Progenitor cell of endocrine pancreas (in vitro differentiated cells): Measurements from ENCODE around the gene SIL1. TPM values are rescaled to one million over a fixed set of nuclear protein-coding genes. Genes with fewer than 3 reads are reported as not detected.

Experiments used
- DNase-seq: peaks from one replicate; pipeline ENCODE4 v3.0.0; 2021; ENCODE audit warnings: low spot score; ENCODE audit not compliant: unreplicated experiment
- H3K27ac Mint-ChIP-seq: 2 replicates; pipeline ENCODE4 v1.8.0; 2021; ENCODE audit warnings: mild to moderate bottlenecking, moderate library complexity, mixed read lengths
- H3K27me3 Mint-ChIP-seq: 2 replicates; pipeline ENCODE4 v1.8.0; 2021; ENCODE audit warnings: mixed read lengths
- H3K36me3 Mint-ChIP-seq: 2 replicates; pipeline ENCODE4 v1.8.0; 2022; ENCODE audit warnings: mixed read lengths; ENCODE audit not compliant: insufficient read depth
- H3K4me1 Mint-ChIP-seq: 2 replicates; pipeline ENCODE4 v1.8.0; 2021; ENCODE audit warnings: low read depth, mixed read lengths
- H3K4me3 Mint-ChIP-seq: 2 replicates; pipeline ENCODE4 v1.8.0; 2021; ENCODE audit warnings: low read depth, mild to moderate bottlenecking, moderate library complexity, mixed read lengths
- H3K9me3 Mint-ChIP-seq: 2 replicates; pipeline ENCODE4 v1.8.0; 2021; ENCODE audit warnings: low read depth, mixed read lengths
- total RNA-seq: library from RNA; stranded (reverse); gene quantifications from 2 replicates; pipeline ENCODE4 v1.2.1, GENCODE V29; 2021
- TF ChIP-seq, protein P1 (sequence below): fragments of 200-600 bp; sonication (generic); IDR thresholded peaks from one replicate; pipeline ENCODE4 v1.5.0; 2021; ENCODE audit warnings: antibody characterized with exemption, mild to moderate bottlenecking; ENCODE audit not compliant: unreplicated experiment

SIL1 gene
- total RNA-seq, 1 donor from 2014 or later, result 26.0 TPM

DNA sequence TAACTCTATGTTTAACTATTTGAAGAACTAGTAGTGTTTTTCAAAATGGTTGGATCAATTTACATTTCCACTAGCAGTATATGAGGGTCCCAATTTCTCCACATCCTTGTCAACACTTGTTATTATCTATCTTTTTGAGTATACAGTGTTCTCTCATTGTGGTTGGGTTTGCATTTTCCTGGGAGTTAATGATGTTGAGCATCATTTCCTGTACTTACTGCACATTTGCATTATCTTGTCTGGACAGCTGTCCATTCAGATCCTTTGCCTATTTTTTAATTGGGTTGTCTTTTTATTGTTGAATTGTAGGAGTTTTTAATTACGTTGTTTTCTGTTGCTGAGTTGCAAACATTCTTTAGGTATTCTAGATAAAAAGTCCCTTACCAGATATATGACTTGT, 219.6 kb downstream of the SIL1 start:
- Mint-ChIP-seq H3K36me3 (peaks cover 2% of the 10 kb centered on the region), H3K27me3 (no peaks in the 10 kb centered on the region), H3K4me1 (peaks cover 2% of the 10 kb centered on the region), H3K4me3 (no peak overlapping the region), H3K9me3 (no peaks in the 10 kb centered on the region), H3K27ac (no peak overlapping the region)
- no peak for DNase-seq
- TF ChIP-seq, protein P1, sequence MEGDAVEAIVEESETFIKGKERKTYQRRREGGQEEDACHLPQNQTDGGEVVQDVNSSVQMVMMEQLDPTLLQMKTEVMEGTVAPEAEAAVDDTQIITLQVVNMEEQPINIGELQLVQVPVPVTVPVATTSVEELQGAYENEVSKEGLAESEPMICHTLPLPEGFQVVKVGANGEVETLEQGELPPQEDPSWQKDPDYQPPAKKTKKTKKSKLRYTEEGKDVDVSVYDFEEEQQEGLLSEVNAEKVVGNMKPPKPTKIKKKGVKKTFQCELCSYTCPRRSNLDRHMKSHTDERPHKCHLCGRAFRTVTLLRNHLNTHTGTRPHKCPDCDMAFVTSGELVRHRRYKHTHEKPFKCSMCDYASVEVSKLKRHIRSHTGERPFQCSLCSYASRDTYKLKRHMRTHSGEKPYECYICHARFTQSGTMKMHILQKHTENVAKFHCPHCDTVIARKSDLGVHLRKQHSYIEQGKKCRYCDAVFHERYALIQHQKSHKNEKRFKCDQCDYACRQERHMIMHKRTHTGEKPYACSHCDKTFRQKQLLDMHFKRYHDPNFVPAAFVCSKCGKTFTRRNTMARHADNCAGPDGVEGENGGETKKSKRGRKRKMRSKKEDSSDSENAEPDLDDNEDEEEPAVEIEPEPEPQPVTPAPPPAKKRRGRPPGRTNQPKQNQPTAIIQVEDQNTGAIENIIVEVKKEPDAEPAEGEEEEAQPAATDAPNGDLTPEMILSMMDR, result no peak

DNA sequence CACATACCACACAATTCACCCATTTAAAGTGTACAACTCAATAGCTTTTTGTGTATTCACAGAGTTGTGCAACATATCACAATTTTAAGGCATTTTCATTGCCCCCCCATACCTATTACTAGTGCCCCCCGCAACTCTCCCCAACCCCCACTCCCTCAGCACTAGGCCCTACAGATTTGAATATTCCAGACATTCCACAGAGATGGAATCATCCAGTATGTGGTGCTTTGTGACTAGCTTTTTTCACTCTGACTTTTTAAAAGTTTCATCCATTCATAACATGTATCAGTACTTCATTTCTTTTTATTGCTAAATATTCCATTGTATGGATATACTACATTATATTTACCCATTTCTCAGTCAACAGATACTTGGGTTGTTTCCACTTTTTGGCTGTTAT, 220.1 kb downstream of the SIL1 start:
- H3K27me3 Mint-ChIP-seq, result no peaks in the 10 kb centered on the region
- DNase-seq, result no peak
- peaks cover 2% of the 10 kb centered on the region for H3K36me3 Mint-ChIP-seq
- H3K4me3 Mint-ChIP-seq, result no peak overlapping the region
- TF ChIP-seq, protein P1, result no peak
- no peak overlapping the region for H3K27ac Mint-ChIP-seq
- peaks cover 2% of the 10 kb centered on the region for H3K4me1 Mint-ChIP-seq
- no peaks in the 10 kb centered on the region for H3K9me3 Mint-ChIP-seq

DNA sequence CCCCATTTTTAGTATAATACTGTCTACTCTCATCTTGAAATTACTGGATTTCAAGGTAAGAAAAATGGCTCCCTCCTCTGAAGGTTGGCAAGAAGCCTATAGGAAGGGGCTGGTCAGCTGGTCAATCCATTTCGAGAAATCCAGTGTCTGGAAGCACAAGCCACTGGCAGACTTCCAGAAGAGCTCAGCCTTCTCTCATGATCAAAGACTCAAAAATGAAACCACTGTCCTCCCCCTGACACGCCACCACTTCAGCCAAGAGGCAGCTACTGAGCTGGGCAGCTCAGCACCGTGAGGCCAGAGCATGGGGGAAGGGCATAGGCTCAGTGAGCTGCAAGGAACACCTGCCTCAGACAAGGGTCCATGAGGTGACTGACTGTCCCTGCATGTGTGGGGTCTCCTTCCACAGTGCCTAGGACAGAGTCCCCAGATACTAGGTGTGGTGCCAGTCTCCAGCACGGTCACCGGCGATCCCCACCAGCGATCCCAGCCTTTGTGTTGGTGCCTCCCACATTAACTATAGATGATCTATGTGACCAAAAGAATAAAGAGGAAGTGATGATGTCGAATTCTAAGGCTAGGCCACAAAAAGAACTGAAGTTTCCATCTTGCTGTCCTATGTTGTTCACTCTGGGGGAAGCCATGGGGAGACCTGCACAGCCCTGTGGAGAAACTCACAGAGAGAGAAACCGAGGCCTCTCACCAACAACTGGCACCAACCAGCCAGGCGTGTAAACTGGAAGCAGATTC, 222.9 kb downstream of the SIL1 start:
- Mint-ChIP-seq H3K27ac (peak overlapping the region; percentile 9), H3K4me1 (peaks cover 2% of the 10 kb centered on the region), H3K27me3 (no peaks in the 10 kb centered on the region), H3K4me3 (no peak overlapping the region), H3K36me3 (peaks cover 2% of the 10 kb centered on the region), H3K9me3 (no peaks in the 10 kb centered on the region)
- TF ChIP-seq, protein P1, result no peak
- no peak for DNase-seq

DNA sequence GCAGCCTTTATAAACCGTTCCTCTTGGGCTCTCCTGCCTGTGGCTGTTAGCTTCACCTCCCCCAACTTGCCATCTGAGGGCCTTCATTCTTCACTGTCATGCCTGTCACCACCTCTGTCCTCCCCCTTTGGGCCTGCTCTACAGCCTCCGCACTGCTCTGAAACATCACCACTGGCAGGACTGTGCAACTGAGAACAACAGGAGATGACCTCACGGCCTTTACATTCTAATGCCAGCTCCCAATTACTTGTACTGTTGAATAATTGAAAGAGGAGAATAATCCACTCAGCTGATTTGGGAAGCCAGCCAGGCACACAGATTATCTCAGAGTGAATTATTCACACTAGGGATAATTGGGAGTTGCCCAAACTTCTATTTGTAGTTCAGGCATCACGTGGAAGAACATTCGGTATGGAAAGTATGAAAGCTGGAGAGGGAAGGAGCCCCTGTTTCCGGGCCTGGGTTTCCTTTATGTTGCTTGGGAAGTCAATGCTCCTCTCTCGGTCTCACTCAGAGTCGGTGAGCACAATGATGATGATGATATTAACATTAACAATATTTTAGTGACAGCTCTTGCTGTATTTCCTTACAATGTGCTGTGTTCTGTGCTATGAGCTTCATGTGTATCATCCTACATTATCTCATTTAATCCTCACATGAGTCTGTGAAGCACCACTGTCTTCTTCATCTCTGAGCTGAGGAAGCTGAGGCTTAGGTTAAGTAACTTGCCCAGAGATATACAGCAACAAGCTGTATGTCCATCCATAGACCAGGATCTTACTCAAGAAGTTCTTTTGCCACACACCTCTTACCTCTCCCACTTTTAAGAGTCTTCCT, 223.7 kb downstream of the SIL1 start:
- Mint-ChIP-seq H3K4me1 (peaks cover 2% of the 10 kb centered on the region), H3K4me3 (no peak overlapping the region), H3K9me3 (no peaks in the 10 kb centered on the region), H3K27ac (no peak overlapping the region), H3K36me3 (peaks cover 2% of the 10 kb centered on the region), H3K27me3 (no peaks in the 10 kb centered on the region)
- TF ChIP-seq, protein P1, result no peak
- DNase-seq, result no peak

DNA sequence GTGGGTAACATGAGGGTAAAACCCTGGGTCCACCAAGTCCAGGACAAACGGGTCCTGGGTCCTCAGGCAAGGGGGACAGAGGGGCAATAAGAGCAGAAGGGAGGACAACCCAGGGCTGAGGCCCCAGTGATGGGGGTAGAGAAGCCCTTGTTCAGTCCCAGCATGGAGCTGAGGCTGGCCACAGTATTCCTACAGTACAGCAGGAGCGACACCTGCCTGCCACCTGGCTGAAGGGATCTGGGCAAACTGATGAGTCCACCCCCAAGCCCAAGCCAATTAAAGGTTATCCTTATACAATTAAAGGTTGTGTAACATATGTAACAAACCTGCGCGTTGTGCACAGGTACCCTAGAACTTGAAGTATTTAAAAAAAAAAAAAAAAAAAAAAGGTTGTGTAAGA, 225.3 kb downstream of the SIL1 start:
- H3K4me3 Mint-ChIP-seq, result no peak overlapping the region
- DNase-seq, result no peak
- peaks cover 8% of the 10 kb centered on the region for H3K4me1 Mint-ChIP-seq
- peaks cover 2% of the 10 kb centered on the region for H3K36me3 Mint-ChIP-seq
- TF ChIP-seq, protein P1, result peak; percentile 10
- H3K9me3 Mint-ChIP-seq, result no peaks in the 10 kb centered on the region
- H3K27ac Mint-ChIP-seq, result no peak overlapping the region
- peaks cover 2% of the 10 kb centered on the region for H3K27me3 Mint-ChIP-seq
